HG03354 (cell line): Measurements from ENCODE around the gene CD300E.
"Not testable (repeated sequence)": the region's sequence is repeated elsewhere in the genome, so short reads cannot be mapped to it uniquely, and the experiment has no call there.

ENCODE experiments used
- ATAC-seq: cut with Tn5 transposase; IDR thresholded peaks from one replicate; pipeline ENCODE4 v1.9.1; 2021; ENCODE audit warnings: mild to moderate bottlenecking; ENCODE audit not compliant: unreplicated experiment, poor library complexity, severe bottlenecking

The CD300E gene

DNA sequence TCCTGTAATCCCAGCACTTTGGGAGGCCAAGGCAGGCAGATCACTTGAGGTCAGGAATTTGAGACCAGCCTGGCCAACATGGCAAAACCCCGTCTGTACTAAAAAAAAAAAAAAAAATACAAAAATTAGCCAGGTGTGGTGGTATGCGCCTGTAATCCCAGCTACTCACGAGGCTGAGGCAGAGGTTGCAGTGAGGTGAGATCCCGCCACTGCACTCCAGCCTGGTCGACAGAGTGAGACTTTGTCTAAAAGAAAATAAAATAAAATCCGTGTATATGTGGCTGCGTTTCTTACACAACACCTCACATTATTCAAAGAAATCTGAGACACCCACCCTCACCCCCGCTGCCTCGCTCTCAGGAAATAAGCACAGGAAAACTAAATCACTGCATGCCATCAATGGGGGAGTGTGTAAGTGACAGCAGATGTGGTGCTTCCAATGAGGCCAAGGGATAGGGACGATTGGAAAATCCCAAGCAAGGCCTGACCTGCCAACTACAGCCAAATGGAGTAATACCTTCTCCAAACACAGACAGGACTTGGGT is 13.1 kb upstream of the CD300E start:
- ATAC-seq, result not testable (repeated sequence)

GRCh38 chr17:74635418-74635817 is 11.9 kb upstream of the CD300E start:
- no peak for ATAC-seq

GRCh38 chr17:74633326-74633725 is 9.8 kb upstream of the CD300E start:
- ATAC-seq, result no peak

- ATAC-seq, result no peak
These were observed 9.1 kb upstream of the CD300E start for GRCh38 chr17:74632617-74633016.

DNA sequence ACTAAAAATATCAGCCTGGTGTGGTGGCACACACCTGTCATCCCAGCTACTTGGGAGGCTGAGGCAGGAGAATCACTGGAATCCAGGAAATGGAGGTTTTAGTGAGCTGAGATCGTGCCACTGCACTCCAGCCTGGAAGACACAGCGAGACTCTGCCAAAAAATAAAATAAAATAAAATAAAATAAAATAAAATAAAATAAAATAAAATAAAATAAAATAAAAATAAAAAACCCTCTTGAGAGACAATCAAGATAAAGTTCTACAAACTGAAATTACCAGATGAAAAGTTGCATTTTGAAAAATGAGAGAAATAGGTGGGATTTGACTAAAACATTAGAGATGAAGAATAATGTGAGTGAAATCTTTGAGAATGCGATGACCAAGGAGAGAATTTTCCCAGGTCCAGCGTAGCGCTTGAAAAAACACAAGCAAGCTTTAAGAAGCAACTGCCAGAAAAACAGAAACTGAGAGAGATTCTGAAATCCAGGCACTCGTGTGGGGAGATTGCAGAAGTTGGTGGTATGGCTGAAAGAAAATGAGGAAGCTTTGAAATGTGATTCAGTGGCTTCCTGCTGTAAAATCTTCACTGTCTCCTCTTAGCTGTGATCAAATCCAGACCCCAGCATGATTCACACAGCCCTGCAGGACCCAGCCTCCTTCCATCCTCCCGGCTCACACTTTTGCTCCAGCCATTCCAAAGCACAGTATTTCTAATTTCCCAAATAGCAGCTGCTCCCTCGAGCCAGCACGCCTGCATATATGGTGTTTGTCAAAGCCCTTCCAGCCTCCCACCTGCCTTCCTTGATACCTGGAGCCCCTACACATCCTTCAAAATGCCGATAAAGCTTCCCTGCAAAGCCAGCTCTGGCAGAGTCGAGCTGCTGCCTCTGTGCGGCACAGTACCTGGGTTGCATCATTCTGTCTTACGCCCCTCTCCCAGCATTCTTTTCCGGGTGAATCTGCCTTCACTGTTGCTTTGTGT is 8.2 kb upstream of the CD300E start:
- ATAC-seq, result no peak

DNA sequence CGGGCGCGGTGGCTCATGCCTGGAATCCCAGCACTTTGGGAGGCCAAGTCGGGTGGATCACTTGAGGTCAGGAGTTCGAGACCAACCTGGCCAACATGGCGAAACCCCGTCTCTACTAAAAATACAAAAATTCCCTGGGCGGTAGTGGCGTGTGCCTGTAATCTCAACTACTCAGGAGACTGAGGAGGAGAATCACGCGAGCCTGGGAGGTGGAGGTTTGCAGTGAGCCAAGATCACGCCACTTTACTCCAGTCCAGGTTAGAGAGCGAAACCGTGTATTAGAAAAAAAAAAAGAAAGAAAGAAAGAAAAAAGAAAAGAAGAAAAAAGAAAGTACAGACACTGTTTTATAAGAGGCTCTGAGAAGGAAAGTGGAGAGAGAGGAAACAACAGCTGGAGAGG is 6.7 kb upstream of the CD300E start:
- not testable (repeated sequence) for ATAC-seq

GRCh38 chr17:74625661-74626060 is 2.1 kb upstream of the CD300E start:
- ATAC-seq, result no peak

GRCh38 chr17:74624131-74624530 is 593 bp upstream of the CD300E start:
- ATAC-seq, result no peak

GRCh38 chr17:74619077-74619673 is 4.4 kb downstream of the CD300E start:
- no peak for ATAC-seq

DNA sequence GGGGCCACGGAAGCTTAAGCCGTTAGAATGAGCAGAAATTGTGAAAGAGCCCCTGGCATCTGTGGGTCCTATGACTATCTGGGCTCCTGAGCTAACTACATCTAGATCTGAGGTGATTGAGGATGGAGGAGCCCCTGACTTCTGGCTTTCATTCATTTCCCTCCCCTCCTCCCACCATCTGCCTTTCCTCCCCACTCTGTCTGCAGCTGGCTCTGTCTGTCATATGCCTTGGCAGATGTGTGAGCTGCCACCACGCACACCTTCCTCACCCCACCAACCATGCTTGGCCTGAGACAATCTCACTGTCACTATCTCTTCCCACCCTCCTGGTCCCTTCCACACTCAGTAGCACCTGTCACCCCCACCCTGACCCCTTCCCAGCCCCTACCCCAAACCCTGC is 5.1 kb downstream of the CD300E start:
- ATAC-seq, result no peak

DNA sequence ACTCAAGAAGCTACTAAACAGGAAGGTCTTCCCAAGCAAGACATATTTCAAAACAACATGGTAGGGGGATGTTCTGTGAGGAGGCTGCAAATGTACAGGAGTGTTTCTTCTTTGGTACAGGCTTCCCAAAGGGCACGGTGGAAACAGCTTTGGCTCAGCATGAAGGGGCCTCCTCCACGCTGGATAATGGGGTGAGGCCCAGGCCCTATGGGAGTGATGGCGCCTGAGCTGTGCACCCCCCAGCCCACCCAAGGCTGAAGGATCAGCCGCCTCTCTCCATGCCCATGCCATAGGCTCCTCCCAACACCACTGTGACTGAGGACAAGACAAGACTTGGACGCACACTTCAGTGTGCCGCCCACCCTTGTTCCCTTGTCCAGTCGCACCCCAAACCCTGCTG is 6.8 kb downstream of the CD300E start:
- no peak for ATAC-seq

- no peak for ATAC-seq
These were observed 11.5 kb downstream of the CD300E start for GRCh38 chr17:74612046-74612445.

- ATAC-seq, result no peak
These were observed 13.4 kb downstream of the CD300E start for GRCh38 chr17:74610108-74610507.

GRCh38 chr17:74608511-74608910 is 15.0 kb downstream of the CD300E start:
- ATAC-seq, result no peak

- no peak for ATAC-seq
These were observed 16.3 kb downstream of the CD300E start for GRCh38 chr17:74607221-74607620.

GRCh38 chr17:74606050-74606449 is 17.5 kb downstream of the CD300E start:
- no peak for ATAC-seq

DNA sequence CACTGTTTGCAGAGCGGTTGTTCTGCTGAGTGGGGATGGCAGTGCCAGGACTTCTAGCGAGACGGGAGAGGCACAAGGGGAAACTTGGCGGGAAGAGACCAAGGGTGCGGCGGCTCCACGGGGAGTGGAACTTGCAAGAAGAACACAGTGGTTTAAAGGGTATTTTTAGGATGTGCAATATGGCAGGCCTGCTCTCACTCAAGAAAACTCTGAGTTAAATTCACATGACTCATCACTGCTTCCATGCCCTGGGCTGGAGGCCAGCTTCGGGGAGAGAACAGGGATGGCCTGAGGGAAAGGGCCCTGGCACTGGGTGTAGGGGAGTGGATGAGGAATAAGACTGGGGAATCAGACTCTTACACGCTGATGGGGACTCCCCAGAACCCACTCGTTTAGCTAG is 18.2 kb downstream of the CD300E start:
- ATAC-seq, result no peak

GRCh38 chr17:74604761-74605160 is 18.8 kb downstream of the CD300E start:
- ATAC-seq, result no peak

- ATAC-seq, result no peak
These were observed 19.3 kb downstream of the CD300E start for GRCh38 chr17:74604200-74604599.

DNA sequence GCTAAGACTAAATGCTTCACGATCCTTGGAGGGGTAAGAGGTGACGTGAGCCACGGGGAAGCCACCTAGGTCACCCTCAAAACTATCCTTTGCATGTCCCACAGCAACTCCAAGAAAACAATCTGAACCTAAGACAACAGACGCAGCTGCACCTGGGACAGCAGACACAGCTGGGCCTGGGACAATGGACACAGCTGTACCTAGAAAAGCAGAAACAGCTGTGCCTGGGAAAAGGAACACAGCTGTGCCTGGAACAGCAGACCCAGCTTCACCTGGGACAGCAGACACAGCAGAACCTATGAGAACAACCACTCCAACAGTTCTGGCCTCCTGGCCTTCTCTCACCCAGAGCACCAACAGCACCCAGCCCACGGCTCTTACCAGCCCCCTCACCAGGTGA is 19.8 kb downstream of the CD300E start:
- ATAC-seq, result no peak
